H1 (cell line): Measurements from ENCODE around the gene GINS2. TPM values are rescaled to one million over a fixed set of nuclear protein-coding genes. Genes with fewer than 3 reads are reported as not detected.

Experiments
- CTCF ChIA-PET: fragments of 300-600 bp; sonication (Branson Sonifier 250); formaldehyde crosslinking; loops from one replicate; lab custom pipeline; 2021; ENCODE audit not compliant: partially characterized antibody; lab: Charles Lee
- POLR2A ChIA-PET: fragments of 300-600 bp; sonication (Branson Sonifier 250); formaldehyde crosslinking; loops from one replicate; lab custom pipeline; 2021; ENCODE audit warnings: inconsistent platforms; ENCODE audit not compliant: partially characterized antibody; lab: Charles Lee
- DNase-seq, 2 experiments: peaks; one replicate each; pipeline versions ENCODE4 v3.0.0 to v3.0.0-alpha.2; 2010 to 2022; ENCODE audit warnings: low spot score in 2 of 2, low read depth in 1 of 2, mixed read lengths in 1 of 2
- FAIRE-seq: peaks from 2 replicates; lab custom pipeline; 2011; peaks lifted over from hg19 to GRCh38; lab: Jason Lieb, UNC
- H2AFZ ChIP-seq: 2 replicates; pipeline ENCODE4 v1.8.1; 2012; ENCODE audit warnings: low read length, inconsistent platforms
- H2AK5ac ChIP-seq: 2 replicates; pipeline ENCODE4 v1.6.1; 2013; ENCODE audit warnings: low read depth, low read length
- H2BK120ac ChIP-seq: replicated peaks from 2 replicates; pipeline ENCODE3; 2013; ENCODE audit warnings: low read depth, low read length, inconsistent platforms
- H2BK12ac ChIP-seq: 2 replicates; pipeline ENCODE4 v1.6.1; 2013; ENCODE audit warnings: low read depth, low read length
- H2BK15ac ChIP-seq: 2 replicates; pipeline ENCODE4 v1.6.1; 2013; ENCODE audit warnings: low read length
- H2BK20ac ChIP-seq: 2 replicates; pipeline ENCODE4 v1.6.1; 2013; ENCODE audit warnings: low read length
- H2BK5ac ChIP-seq: 2 replicates; pipeline ENCODE4 v1.6.1; 2013; ENCODE audit warnings: low read depth, low read length
- H3K14ac ChIP-seq: 2 replicates; pipeline ENCODE4 v1.6.1; 2013; ENCODE audit warnings: inconsistent platforms; ENCODE audit not compliant: insufficient read length
- H3K18ac ChIP-seq: 2 replicates; pipeline ENCODE4 v1.6.1; 2013; ENCODE audit warnings: low read length; ENCODE audit errors: extremely low read depth
- H3K23ac ChIP-seq: 2 replicates; pipeline ENCODE4 v1.6.1; 2013; ENCODE audit warnings: inconsistent platforms; ENCODE audit not compliant: insufficient read length
- H3K23me2 ChIP-seq: 2 replicates; pipeline ENCODE4 v1.6.1; 2013; ENCODE audit warnings: low read depth, low read length
- H3K27ac ChIP-seq: 2 replicates; pipeline ENCODE4 v1.6.1; 2011; ENCODE audit warnings: low read depth, low read length, inconsistent platforms
- H3K27me3 ChIP-seq, 4 experiments: replicated peaks in 1 of 4; 1 replicate in 1 of 4; 2 replicates in 3 of 4; pipeline versions ENCODE4 v1.6.1 to v1.8.1; 2011 to 2013; ENCODE audit warnings: low read length in 3 of 4, mild to moderate bottlenecking in 3 of 4, inconsistent platforms in 2 of 4, mixed read lengths in 2 of 4, moderate library complexity in 1 of 4; ENCODE audit not compliant: control insufficient read depth in 3 of 4, insufficient read depth in 3 of 4; ENCODE audit errors: extremely low read depth in 1 of 4
- H3K36me3 ChIP-seq, 4 experiments: 2 replicates each; pipeline versions ENCODE4 v1.6.1 to v1.8.1; 2011 to 2013; ENCODE audit warnings: mild to moderate bottlenecking in 4 of 4, low read length in 3 of 4, moderate library complexity in 2 of 4, control low read depth in 1 of 4, inconsistent platforms in 1 of 4; ENCODE audit not compliant: insufficient read depth in 4 of 4, control insufficient read depth in 2 of 4
- H3K4ac ChIP-seq: replicated peaks from 2 replicates; pipeline ENCODE3; 2013; ENCODE audit warnings: low read length, low read depth, mixed read lengths, inconsistent platforms; ENCODE audit not compliant: insufficient read length
- H3K4me1 ChIP-seq, 4 experiments: replicated peaks in 1 of 4; 1 replicate in 1 of 4; 2 replicates in 3 of 4; pipeline versions ENCODE4 v1.6.1 to v1.8.1; 2011 to 2013; ENCODE audit warnings: low read length in 3 of 4, inconsistent platforms in 2 of 4, mixed read lengths in 1 of 4; ENCODE audit not compliant: insufficient read depth in 4 of 4, control insufficient read depth in 3 of 4
- H3K4me2 ChIP-seq, 2 experiments: 2 replicates each; pipeline versions ENCODE4 v1.6.1 to v1.8.1; 2011 to 2013; ENCODE audit warnings: low read depth in 2 of 2, low read length in 2 of 2, control low read depth in 1 of 2, inconsistent platforms in 1 of 2, mild to moderate bottlenecking in 1 of 2; ENCODE audit not compliant: insufficient read depth in 1 of 2
- H3K4me3 ChIP-seq, 4 experiments: fragments of 200-600, 300-600 bp in 1 of 4; sonication (generic), shearing (Covaris generic), sonication (Bioruptor Twin) in 1 of 4; 2 replicates each; pipeline versions ENCODE4 v1.5.1 to v1.8.1; 2011 to 2016; ENCODE audit warnings: low read length in 4 of 4, low read depth in 3 of 4, control low read depth in 2 of 4, inconsistent platforms in 2 of 4, mild to moderate bottlenecking in 2 of 4, mixed read lengths in 1 of 4, moderate library complexity in 1 of 4; ENCODE audit not compliant: insufficient read depth in 2 of 4; ENCODE audit errors: extremely low read depth in 1 of 4
- H3K56ac ChIP-seq: replicated peaks from 2 replicates; pipeline ENCODE3; 2013; ENCODE audit warnings: low read depth, mild to moderate bottlenecking, mixed read lengths, low read length, inconsistent platforms; ENCODE audit not compliant: insufficient read length
- H3K79me1 ChIP-seq: 2 replicates; pipeline ENCODE4 v1.6.1; 2013; ENCODE audit warnings: low read depth, low read length, control low read depth
- H3K79me2 ChIP-seq, 2 experiments: 2 replicates each; pipeline versions ENCODE4 v1.6.1 to v1.8.1; 2012 to 2013; ENCODE audit warnings: low read length in 2 of 2, mild to moderate bottlenecking in 2 of 2, inconsistent platforms in 1 of 2; ENCODE audit not compliant: insufficient read depth in 2 of 2, control insufficient read depth in 1 of 2
- H3K9ac ChIP-seq, 4 experiments: replicated peaks in 1 of 4; 1 replicate in 1 of 4; 2 replicates in 3 of 4; pipeline versions ENCODE4 v1.6.1 to v1.8.1; 2011 to 2013; ENCODE audit warnings: low read depth in 3 of 4, low read length in 3 of 4, control low read depth in 2 of 4, mild to moderate bottlenecking in 2 of 4, moderate library complexity in 2 of 4, inconsistent platforms in 1 of 4; ENCODE audit errors: extremely low read depth in 1 of 4
- H3K9me3 ChIP-seq, 2 experiments: 2 replicates each; pipeline versions ENCODE4 v1.6.1 to v1.8.1; 2012 to 2013; ENCODE audit warnings: mild to moderate bottlenecking in 2 of 2, moderate library complexity in 2 of 2, control low read depth in 1 of 2, inconsistent platforms in 1 of 2, low read depth in 1 of 2, low read length in 1 of 2, mixed read lengths in 1 of 2; ENCODE audit not compliant: insufficient read depth in 2 of 2
- H4K20me1 ChIP-seq, 2 experiments: replicated peaks in 1 of 2; 2 replicates each; pipeline versions ENCODE3 to v1.8.1; 2011 to 2013; ENCODE audit warnings: inconsistent platforms in 2 of 2, low read length in 2 of 2, mild to moderate bottlenecking in 1 of 2; ENCODE audit not compliant: insufficient read depth in 2 of 2, control insufficient read depth in 1 of 2
- H4K5ac ChIP-seq: 2 replicates; pipeline ENCODE4 v1.6.1; 2013; ENCODE audit warnings: low read length, low read depth, mixed read lengths, inconsistent platforms; ENCODE audit not compliant: insufficient read length
- H4K8ac ChIP-seq: 2 replicates; pipeline ENCODE4 v1.8.0; 2013; ENCODE audit warnings: mild to moderate bottlenecking, moderate library complexity, low read length, inconsistent platforms; ENCODE audit not compliant: insufficient read depth; ENCODE audit errors: extremely low read depth
- H4K91ac ChIP-seq: replicated peaks from 2 replicates; pipeline ENCODE3; 2013; ENCODE audit warnings: low read length, mixed read lengths, inconsistent platforms; ENCODE audit not compliant: insufficient read length
- CTCF ChIP-seq, 3 experiments: IDR thresholded peaks; 1 replicate in 2 of 3; 2 replicates in 1 of 3; pipeline versions ENCODE4 v1.5.1 to v1.6.1; 2011; ENCODE audit warnings: low read length in 3 of 3, mild to moderate bottlenecking in 3 of 3, inconsistent platforms in 2 of 3, low read depth in 1 of 3, moderate library complexity in 1 of 3; ENCODE audit not compliant: insufficient read depth in 1 of 3; ENCODE audit errors: control extremely low read depth in 1 of 3
- RAD21 ChIP-seq, 2 experiments: IDR thresholded peaks in 1 of 2; conservative IDR thresholded peaks in 1 of 2; 2 replicates each; pipeline ENCODE4 v1.6.1; 2011; ENCODE audit warnings: low read depth in 2 of 2, low read length in 2 of 2, improper control_type of control experiment in 1 of 2, inconsistent platforms in 1 of 2, mild to moderate bottlenecking in 1 of 2, moderate library complexity in 1 of 2
- WGBS, 2 experiments: shearing (Covaris generic) in 1 of 2; methylation state at CpG; one replicate each; pipeline versions ENCODE4 v1.1.6 to v1.1.7; 2013 to 2015; ENCODE audit warnings: low lambda C conversion rate in 2 of 2, mixed read lengths in 2 of 2, inconsistent platforms in 1 of 2, low coverage in 1 of 2, missing lambda C conversion rate in 1 of 2; ENCODE audit not compliant: insufficient replicate concordance in 2 of 2, insufficient coverage in 1 of 2, insufficient read length in 1 of 2; ENCODE audit errors: extremely low coverage in 1 of 2, missing lambda C conversion rate in 1 of 2; 5-methylcytosine and 5-hydroxymethylcytosine counted together
- polyA plus RNA-seq, 7 experiments: library from polyadenylated mRNA; depleted of rRNA in 3 of 7; stranded (reverse) in 5 of 7; unstranded in 2 of 7; fragments of >200 nt in 5 of 7; fragments of 200-250 nt in 2 of 7; gene quantifications; 1 replicate in 5 of 7; 2 replicates in 1 of 7; 4 replicates in 1 of 7; pipeline versions ENCODE4 v1.2.1 to v1.2.3, GENCODE V29; 2011 to 2013; ENCODE audit warnings: missing spikeins in 2 of 7, mixed read lengths in 2 of 7
- total RNA-seq: library from RNA; stranded (reverse); fragmentation: NEBNext Ultra II Directional; extraction: Animal tissue kit (Norgen Biotek cat#: 25700); gene quantifications from 2 replicates; pipeline ENCODE4 v1.2.1, GENCODE V29; 2021
- TF ChIP-seq, protein P1 (sequence below): IDR thresholded peaks from 2 replicates; pipeline ENCODE4 v1.6.1; 2012; ENCODE audit warnings: low read length, inconsistent platforms

The GINS2 gene
- total and polyA plus RNA-seq, 2 of the 8 experiments (the other 6 are each of a cell fraction or from before 2014, with no cell fraction given) = 29.4 to 59.1 TPM

- no peak overlapping the region for H3K14ac ChIP-seq
- H3K9ac ChIP-seq = no peak overlapping the region
- H4K5ac ChIP-seq = no peak overlapping the region
- no peaks in the 10 kb centered on the region; a peak in 1 of 7 replicates for H3K4me1 ChIP-seq
- no peaks in the 10 kb centered on the region for H3K79me2 ChIP-seq
- no peak overlapping the region for H2BK20ac ChIP-seq
- peaks cover 0 to 2% of the 10 kb centered on the region in 2 experiments for H4K20me1 ChIP-seq
- H2AFZ ChIP-seq = no peak overlapping the region
- peak overlapping the region; percentile 28 for H4K8ac ChIP-seq
- FAIRE-seq (no peak), DNase-seq (no peak)
- H3K23me2 ChIP-seq = peaks cover 1% of the 10 kb centered on the region; the same call in 1 of the 2 replicates
- no peak overlapping the region for H2BK5ac ChIP-seq
- no peaks in the 10 kb centered on the region for H3K79me1 ChIP-seq
- H2AK5ac ChIP-seq = no peak overlapping the region
- peaks cover 5 to 6% of the 10 kb centered on the region in 2 experiments; a peak in 3 of 4 replicates for H3K9me3 ChIP-seq
- 87% methylated on average over 43 of the region's 53 CpGs; no CpG with 5 or more reads in 1 of the 2 experiments for WGBS, 2 experiments
- H3K23ac ChIP-seq = no peak overlapping the region
- no peak overlapping the region for H3K4me2 ChIP-seq
- H3K56ac ChIP-seq = no peak overlapping the region
- H4K91ac ChIP-seq = no peak overlapping the region
- no peak overlapping the region for H3K18ac ChIP-seq
- TF ChIP-seq RAD21 (IDR thresholded peaks at IDR 0.05 in 1 of 2, conservative IDR thresholded peaks at IDR 0.05 in 1 of 2; ENCODE audit: low read depth in 2 of 2, low read length in 2 of 2) (peak; percentile 27 to 36; a peak in 2 of 4 replicates), CTCF (IDR thresholded peaks at IDR 0.05; ENCODE audit: control extremely low read depth in 1 of 3, insufficient read depth in 1 of 3, low read depth in 1 of 3, low read length in 3 of 3) (0 out of 4 replicates have a peak, but pooled peaks of 1 of the 3 experiments have one; percentile 13)
- TF ChIP-seq, protein P1, sequence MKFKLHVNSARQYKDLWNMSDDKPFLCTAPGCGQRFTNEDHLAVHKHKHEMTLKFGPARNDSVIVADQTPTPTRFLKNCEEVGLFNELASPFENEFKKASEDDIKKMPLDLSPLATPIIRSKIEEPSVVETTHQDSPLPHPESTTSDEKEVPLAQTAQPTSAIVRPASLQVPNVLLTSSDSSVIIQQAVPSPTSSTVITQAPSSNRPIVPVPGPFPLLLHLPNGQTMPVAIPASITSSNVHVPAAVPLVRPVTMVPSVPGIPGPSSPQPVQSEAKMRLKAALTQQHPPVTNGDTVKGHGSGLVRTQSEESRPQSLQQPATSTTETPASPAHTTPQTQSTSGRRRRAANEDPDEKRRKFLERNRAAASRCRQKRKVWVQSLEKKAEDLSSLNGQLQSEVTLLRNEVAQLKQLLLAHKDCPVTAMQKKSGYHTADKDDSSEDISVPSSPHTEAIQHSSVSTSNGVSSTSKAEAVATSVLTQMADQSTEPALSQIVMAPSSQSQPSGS = no peak
- TF ChIP-seq, all 59 proteins: peak for 2
- Histone ChIP-seq H3K4ac (no peak overlapping the region), H3K36me3 (no peaks in the 10 kb centered on the region), H2BK15ac (no peak overlapping the region), H2BK120ac (no peak overlapping the region), H3K27me3 (0 out of 7 replicates have a peak, but pooled peaks cover 0 to under 1% (median 0%) of the 10 kb centered on the region in 4 experiments), H3K27ac (no peak overlapping the region), H2BK12ac (no peak overlapping the region), H3K4me3 (no peak overlapping the region)
- POLR2A ChIA-PET = interaction anchor here (1.2 to 2.0 kb wide), 2 partner anchors 34 to 37 kb away, joined by 3 to 6 read pairs; no protein-coding TSS in a partner anchor
- CTCF ChIA-PET = interaction anchor here (0.8 to 20.7 kb wide), 8 partner anchors 9 to 368 kb away, joined by 3 to 620 read pairs (median 7); partner anchors contain the start of gene GINS2
Observed at GRCh38 chr16:85709766-85710585, 21.2 kb upstream of the GINS2 start.
